Measurements from ENCODE around the gene CYP8B1. TPM values are rescaled to one million over a fixed set of nuclear protein-coding genes. Genes with fewer than 3 reads are reported as not detected.
"Not testable (repeated sequence)": the region's sequence is repeated elsewhere in the genome, so short reads cannot be mapped to it uniquely, and the experiment has no call there.

Gene CYP8B1
- total RNA-seq, 1 donor from 2014 or later = not detected

- Mint-ChIP-seq H3K27ac (ENCODE audit: unreplicated experiment) (no peak overlapping the region), H3K36me3 (ENCODE audit: unreplicated experiment) (no peaks in the 10 kb centered on the region), H3K27me3 (ENCODE audit: unreplicated experiment) (peaks cover 29% of the 10 kb centered on the region), H3K4me1 (ENCODE audit: unreplicated experiment) (peaks cover 2% of the 10 kb centered on the region), H3K4me3 (ENCODE audit: unreplicated experiment) (no peak overlapping the region), H3K9me3 (ENCODE audit: unreplicated experiment) (no peaks in the 10 kb centered on the region)
- DNase-seq (ENCODE audit: extremely low spot score, unreplicated experiment) = no peak
- no peak for TF ChIP-seq CTCF (IDR thresholded peaks at IDR 0.05)
These were observed 10.7 kb upstream of the CYP8B1 start for GRCh38 chr3:42886294-42886822.

GRCh38 chr3:42884324-42884723, 8.6 kb upstream of the CYP8B1 start:
- H3K4me3 Mint-ChIP-seq (ENCODE audit: unreplicated experiment) = no peak overlapping the region
- H3K27me3 Mint-ChIP-seq (ENCODE audit: unreplicated experiment) = peaks cover 30% of the 10 kb centered on the region
- no peak for DNase-seq (ENCODE audit: extremely low spot score, unreplicated experiment)
- no peak overlapping the region for H3K27ac Mint-ChIP-seq (ENCODE audit: unreplicated experiment)
- H3K9me3 Mint-ChIP-seq (ENCODE audit: unreplicated experiment) = no peaks in the 10 kb centered on the region
- TF ChIP-seq CTCF (IDR thresholded peaks at IDR 0.05) = no peak
- H3K36me3 Mint-ChIP-seq (ENCODE audit: unreplicated experiment) = no peaks in the 10 kb centered on the region
- H3K4me1 Mint-ChIP-seq (ENCODE audit: unreplicated experiment) = peaks cover 7% of the 10 kb centered on the region

- H3K27me3 Mint-ChIP-seq (ENCODE audit: unreplicated experiment) = peaks cover 28% of the 10 kb centered on the region
- not testable (repeated sequence) for H3K4me3 Mint-ChIP-seq (ENCODE audit: unreplicated experiment); H3K9me3 Mint-ChIP-seq (ENCODE audit: unreplicated experiment)
These were observed 7.7 kb upstream of the CYP8B1 start for GRCh38 chr3:42883251-42883930.

GRCh38 chr3:42880601-42881451, 5.1 kb upstream of the CYP8B1 start:
- Mint-ChIP-seq H3K4me3 (ENCODE audit: unreplicated experiment) (peak overlapping the region; percentile 81), H3K36me3 (ENCODE audit: unreplicated experiment) (no peaks in the 10 kb centered on the region), H3K4me1 (ENCODE audit: unreplicated experiment) (peaks cover 7% of the 10 kb centered on the region), H3K27ac (ENCODE audit: unreplicated experiment) (no peak overlapping the region), H3K27me3 (ENCODE audit: unreplicated experiment) (peaks cover 33% of the 10 kb centered on the region), H3K9me3 (ENCODE audit: unreplicated experiment) (no peaks in the 10 kb centered on the region)
- peak; percentile 91 for DNase-seq (ENCODE audit: extremely low spot score, unreplicated experiment)
- TF ChIP-seq CTCF (IDR thresholded peaks at IDR 0.05) = peak; percentile 82

More at GRCh38 chr3:42883251-42883930, 7.7 kb upstream of the CYP8B1 start:
- not testable (repeated sequence) for H3K4me1 Mint-ChIP-seq (ENCODE audit: unreplicated experiment); H3K27ac Mint-ChIP-seq (ENCODE audit: unreplicated experiment); H3K36me3 Mint-ChIP-seq (ENCODE audit: unreplicated experiment); DNase-seq (ENCODE audit: extremely low spot score, unreplicated experiment)

GRCh38 chr3:42880183-42880582, 4.5 kb upstream of the CYP8B1 start:
- Mint-ChIP-seq H3K36me3 (ENCODE audit: unreplicated experiment) (no peaks in the 10 kb centered on the region), H3K27ac (ENCODE audit: unreplicated experiment) (no peak overlapping the region), H3K27me3 (ENCODE audit: unreplicated experiment) (peaks cover 30% of the 10 kb centered on the region), H3K4me3 (ENCODE audit: unreplicated experiment) (peak overlapping the region; percentile 81), H3K9me3 (ENCODE audit: unreplicated experiment) (no peaks in the 10 kb centered on the region), H3K4me1 (ENCODE audit: unreplicated experiment) (peaks cover 7% of the 10 kb centered on the region)
- no peak for DNase-seq (ENCODE audit: extremely low spot score, unreplicated experiment)
- TF ChIP-seq CTCF (IDR thresholded peaks at IDR 0.05) = no peak
